ENCODE data around the gene FANCC. TPM values are rescaled to one million over a fixed set of nuclear protein-coding genes. Genes with fewer than 3 reads are reported as not detected.
A peak's percentile ranks its signal among the peaks of the same experiment; 100 is the strongest.

Gene FANCC
- total RNA-seq, 8 experiments from 2014 or later = 1.2 to 31.3 (median 11.9) TPM

- 20 to 100% (median 81%) methylated on average over 1 to 5 of the region's 7 CpGs; no CpG with 5 or more reads in 4 of the 10 experiments for WGBS, 10 experiments
- no peak overlapping the region for H3K27ac ChIP-seq
- in situ Hi-C loops (cut with MboI; ENCODE audit: low pct_unique_long_range_greater_than_20kb in 2 of 9, low sequenced_read_pairs in 9 of 9, unreplicated experiment in 9 of 9) = loop anchor here in 1 of 9 experiments (25.0 kb wide), 1 partner anchor 88 kb away; no protein-coding TSS in a partner anchor
- peaks cover 6 to 10% of the 10 kb centered on the region in 2 donors for H3K4me1 ChIP-seq (replicated peaks in 1 of 2)
- H3K4me3 ChIP-seq = no peak overlapping the region
- no peak for ATAC-seq (replicated peaks in 6 of 8)
Measured at GRCh38 chr9:95075700-95076099, 241.8 kb downstream of the FANCC start.

DNA sequence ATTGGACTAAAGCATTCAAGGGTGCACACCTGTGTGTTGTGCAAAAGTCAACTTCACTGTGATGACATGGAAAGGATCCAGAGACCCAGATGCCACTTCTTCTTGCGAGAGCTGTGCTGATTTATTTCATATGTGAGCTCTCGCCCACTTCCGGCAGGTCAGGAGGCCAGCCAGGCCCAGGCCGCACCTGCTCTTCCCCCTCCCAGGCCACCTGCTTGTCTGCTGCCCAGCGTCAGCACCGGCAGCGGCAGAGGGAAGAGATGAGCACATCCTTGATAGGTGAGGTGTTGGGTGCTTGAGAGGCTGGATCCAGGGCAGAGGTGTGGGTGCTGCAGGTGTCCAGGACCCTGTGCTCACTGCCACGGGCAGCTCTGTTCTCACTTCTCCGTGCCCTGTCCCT is 242.9 kb downstream of the FANCC start:
- in situ Hi-C loops (cut with MboI; ENCODE audit: low pct_unique_long_range_greater_than_20kb in 2 of 9, low sequenced_read_pairs in 9 of 9, unreplicated experiment in 9 of 9) = loop anchor here in 1 of 9 experiments (25.0 kb wide), 1 partner anchor 87 kb away; no protein-coding TSS in a partner anchor
- Histone ChIP-seq H3K4me3 (no peak overlapping the region), H3K4me1 (replicated peaks in 1 of 2) (peaks cover 6 to 10% of the 10 kb centered on the region in 2 donors), H3K27ac (no peak overlapping the region)
- ATAC-seq (replicated peaks in 6 of 8) = no peak
- WGBS, 10 experiments = 57 to 100% (median 94%) methylated on average over 1 to 6 of the region's 9 CpGs; no CpG with 5 or more reads in 2 of the 10 experiments

GRCh38 chr9:95073918-95074317 is 243.6 kb downstream of the FANCC start:
- Histone ChIP-seq H3K4me3 (no peak overlapping the region), H3K4me1 (replicated peaks in 1 of 2) (peaks cover 6 to 10% of the 10 kb centered on the region in 2 donors), H3K27ac (no peak overlapping the region)
- ATAC-seq (replicated peaks in 6 of 8) = no peak
- in situ Hi-C loops (cut with MboI; ENCODE audit: low pct_unique_long_range_greater_than_20kb in 2 of 9, low sequenced_read_pairs in 9 of 9, unreplicated experiment in 9 of 9) = no loop called here
- 86 to 100% (median 93%) methylated on average over 1 to 4 of the region's 5 CpGs; no CpG with 5 or more reads in 4 of the 10 experiments for WGBS, 10 experiments

DNA sequence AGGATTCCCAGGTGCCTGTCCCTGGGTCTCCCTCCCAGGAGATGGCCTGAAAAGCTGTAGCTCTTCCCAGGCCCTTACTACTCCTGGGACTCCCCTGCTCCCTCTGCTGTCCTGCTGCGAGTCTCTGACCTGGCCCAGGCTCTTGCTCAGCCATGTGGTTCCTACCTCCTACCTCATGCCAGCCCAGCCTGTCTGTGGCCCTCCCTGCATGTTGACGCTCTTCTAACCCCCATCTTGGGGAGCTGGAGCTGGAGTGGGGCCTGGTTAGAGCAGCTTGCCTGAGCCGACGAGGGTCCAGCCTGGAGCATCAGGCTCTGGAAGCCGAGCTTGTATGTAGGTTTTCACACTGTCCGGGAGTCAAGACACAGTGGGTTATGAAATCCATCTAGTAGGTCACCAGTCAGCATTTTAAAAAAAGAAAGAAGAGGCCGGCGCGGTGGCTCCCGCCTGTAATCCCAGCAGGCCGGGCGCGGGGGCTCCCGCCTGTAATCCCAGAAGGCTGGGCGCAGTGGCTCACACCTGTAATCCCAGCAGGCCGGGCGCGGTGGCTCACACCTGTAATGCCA is 244.4 kb downstream of the FANCC start:
- peak in 4 of 8 experiments; percentile 46 to 95 (median 86) for ATAC-seq (replicated peaks in 6 of 8)
- Histone ChIP-seq H3K4me3 (no peak overlapping the region), H3K4me1 (replicated peaks in 1 of 2) (peaks cover 6 to 10% of the 10 kb centered on the region in 2 donors), H3K27ac (no peak overlapping the region)
- in situ Hi-C loops (cut with MboI; ENCODE audit: low pct_unique_long_range_greater_than_20kb in 2 of 9, low sequenced_read_pairs in 9 of 9, unreplicated experiment in 9 of 9) = no loop called here
- WGBS, 10 experiments = 67 to 100% (median 92%) methylated on average over 1 to 5 of the region's 18 CpGs; no CpG with 5 or more reads in 7 of the 10 experiments

DNA sequence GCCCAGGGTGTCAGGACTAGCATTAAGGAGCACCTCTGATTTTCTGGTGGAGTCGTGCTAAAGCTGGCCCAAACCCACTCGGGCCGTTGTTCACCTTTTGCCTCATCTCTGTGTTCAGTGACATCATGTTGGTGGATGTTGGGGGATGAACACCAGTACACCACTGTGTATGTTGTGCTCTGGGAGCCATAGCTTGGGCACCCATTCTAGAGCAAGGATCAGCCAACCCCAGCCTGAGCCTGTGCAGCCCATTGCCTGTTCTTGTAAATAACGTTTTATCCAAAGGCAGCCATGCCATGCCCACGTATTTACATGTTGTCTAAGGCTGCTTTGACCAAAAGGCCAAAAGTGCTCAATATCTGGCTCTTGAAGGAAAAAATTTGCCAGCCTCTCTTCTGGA is 245.6 kb downstream of the FANCC start:
- H3K4me1 ChIP-seq (replicated peaks in 1 of 2) = peaks cover 0 to 2% of the 10 kb centered on the region in 2 donors
- ATAC-seq (replicated peaks in 6 of 8) = no peak
- in situ Hi-C loops (cut with MboI; ENCODE audit: low pct_unique_long_range_greater_than_20kb in 2 of 9, low sequenced_read_pairs in 9 of 9, unreplicated experiment in 9 of 9) = no loop called here
- H3K27ac ChIP-seq = no peak overlapping the region
- no peak overlapping the region for H3K4me3 ChIP-seq
- 85 to 100% (median 97%) methylated on average over 1 to 4 of the region's 5 CpGs; no CpG with 5 or more reads in 2 of the 10 experiments for WGBS, 10 experiments

DNA sequence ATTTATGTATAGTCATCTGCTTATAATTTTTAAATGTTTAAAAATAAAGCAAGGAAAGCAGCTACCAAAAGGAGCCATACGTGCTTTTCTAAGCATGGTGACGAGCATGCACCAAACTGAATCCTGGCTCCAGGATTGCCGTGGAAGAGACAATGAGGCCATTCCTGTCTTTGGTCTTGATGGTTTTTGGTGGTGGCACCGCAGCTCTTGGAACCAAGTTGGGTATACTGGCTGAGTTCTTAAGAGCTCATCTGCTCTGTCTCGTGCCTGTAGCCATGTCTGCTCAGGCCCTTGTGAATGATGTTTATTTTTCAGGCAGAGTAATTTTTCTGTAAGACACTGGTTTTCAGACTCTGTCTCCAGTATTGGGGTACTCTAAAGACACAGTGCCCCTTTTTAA is 246.1 kb downstream of the FANCC start:
- H3K4me1 ChIP-seq (replicated peaks in 1 of 2) = no peaks in the 10 kb centered on the region
- 82 to 100% (median 100%) methylated on average over 1 to 5 of the region's 5 CpGs for WGBS, 10 experiments
- no peak for ATAC-seq (replicated peaks in 6 of 8)
- H3K4me3 ChIP-seq = no peak overlapping the region
- in situ Hi-C loops (cut with MboI; ENCODE audit: low pct_unique_long_range_greater_than_20kb in 2 of 9, low sequenced_read_pairs in 9 of 9, unreplicated experiment in 9 of 9) = no loop called here
- H3K27ac ChIP-seq = no peak overlapping the region

- peak in 1 of 8 experiments; percentile 13 for ATAC-seq (replicated peaks in 6 of 8)
- 60 to 100% (median 85%) methylated on average over 1 to 8 of the region's 8 CpGs; no CpG with 5 or more reads in 4 of the 10 experiments for WGBS, 10 experiments
- Histone ChIP-seq H3K27ac (no peak overlapping the region), H3K4me1 (replicated peaks in 1 of 2) (no peaks in the 10 kb centered on the region), H3K4me3 (no peak overlapping the region)
- in situ Hi-C loops (cut with MboI; ENCODE audit: low pct_unique_long_range_greater_than_20kb in 2 of 9, low sequenced_read_pairs in 9 of 9, unreplicated experiment in 9 of 9) = no loop called here
Measured at GRCh38 chr9:95070549-95071021, 246.9 kb downstream of the FANCC start.

DNA sequence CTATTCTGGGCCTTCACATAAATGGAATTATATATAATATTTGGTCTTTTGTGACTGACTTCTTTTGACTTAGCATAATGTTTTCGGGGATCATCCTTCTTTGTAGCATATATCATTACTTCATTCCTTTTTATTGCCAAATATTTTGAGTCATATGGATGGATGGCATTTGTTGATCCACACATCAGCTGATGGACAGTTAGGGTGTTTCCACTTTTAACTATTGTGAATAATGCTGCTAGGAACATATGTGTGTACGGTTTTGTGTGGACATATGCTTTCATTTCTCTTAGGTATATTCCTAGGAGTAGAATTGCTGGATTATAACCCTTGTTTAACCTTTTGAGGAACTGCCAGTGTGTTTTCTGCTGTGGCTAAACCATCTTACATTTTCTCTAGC is 249.6 kb downstream of the FANCC start:
- in situ Hi-C loops (cut with MboI; ENCODE audit: low pct_unique_long_range_greater_than_20kb in 2 of 9, low sequenced_read_pairs in 9 of 9, unreplicated experiment in 9 of 9) = no loop called here
- ATAC-seq (replicated peaks in 6 of 8) = peak in 3 of 8 experiments; percentile 34 to 88 (median 63)
- Histone ChIP-seq H3K4me3 (no peak overlapping the region), H3K4me1 (replicated peaks in 1 of 2) (no peaks in the 10 kb centered on the region), H3K27ac (no peak overlapping the region)
- WGBS, 10 experiments = 33 to 100% (median 68%) methylated on average over 1 to 2 of the region's 2 CpGs

DNA sequence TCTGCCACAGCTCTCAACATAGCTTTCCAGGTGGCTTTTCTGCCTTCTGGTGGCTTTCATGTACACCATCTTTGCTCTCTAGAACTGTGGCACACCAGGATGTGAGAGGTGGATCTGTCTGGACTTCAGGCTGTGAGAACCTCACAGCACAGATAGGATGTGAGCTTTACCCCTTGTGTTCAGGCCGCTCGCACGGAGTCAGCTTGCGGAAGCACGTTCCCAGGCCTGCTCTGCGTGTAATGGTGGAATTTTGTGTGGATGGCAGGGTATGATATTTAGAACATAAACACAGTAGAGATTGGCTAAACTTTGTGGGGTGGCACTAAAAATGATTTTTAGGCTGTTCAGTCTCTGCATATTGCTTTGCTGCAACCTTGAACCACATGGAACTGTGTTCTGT is 250.5 kb downstream of the FANCC start:
- Histone ChIP-seq H3K27ac (no peak overlapping the region), H3K4me1 (replicated peaks in 1 of 2) (no peaks in the 10 kb centered on the region), H3K4me3 (no peak overlapping the region)
- in situ Hi-C loops (cut with MboI; ENCODE audit: low pct_unique_long_range_greater_than_20kb in 2 of 9, low sequenced_read_pairs in 9 of 9, unreplicated experiment in 9 of 9) = no loop called here
- WGBS, 10 experiments = 80 to 100% (median 98%) methylated on average over 1 to 6 of the region's 6 CpGs; no CpG with 5 or more reads in 6 of the 10 experiments
- no peak for ATAC-seq (replicated peaks in 6 of 8)

DNA sequence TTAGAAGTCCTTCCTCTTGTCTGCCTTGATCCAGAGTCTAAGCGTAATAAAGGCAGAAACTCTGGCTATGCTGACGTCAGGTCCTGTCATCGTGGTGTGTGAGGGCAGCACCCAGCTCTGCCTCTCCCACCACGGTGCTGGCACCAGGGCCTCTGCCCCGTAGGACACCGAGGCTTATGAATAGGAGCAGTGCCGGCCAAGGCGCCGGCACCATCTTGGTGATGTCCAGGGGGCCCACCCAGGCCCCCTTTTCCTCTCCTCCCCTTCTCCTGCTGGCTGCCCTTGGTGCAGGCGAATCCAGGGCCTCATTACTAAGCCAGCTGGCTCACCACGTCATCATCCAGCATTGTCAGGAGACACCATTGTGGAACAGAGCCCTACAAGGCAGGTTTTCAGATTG is 252.3 kb downstream of the FANCC start:
- in situ Hi-C loops (cut with MboI; ENCODE audit: low pct_unique_long_range_greater_than_20kb in 2 of 9, low sequenced_read_pairs in 9 of 9, unreplicated experiment in 9 of 9) = no loop called here
- no peak overlapping the region for H3K27ac ChIP-seq
- WGBS, 10 experiments = 78 to 100% (median 80%) methylated on average over 4 to 7 of the region's 11 CpGs; no CpG with 5 or more reads in 7 of the 10 experiments
- no peaks in the 10 kb centered on the region for H3K4me1 ChIP-seq (replicated peaks in 1 of 2)
- peak in 1 of 8 experiments; percentile 34 for ATAC-seq (replicated peaks in 6 of 8)
- no peak overlapping the region for H3K4me3 ChIP-seq

GRCh38 chr9:95063300-95063699 is 254.2 kb downstream of the FANCC start:
- no peak for ATAC-seq (replicated peaks in 6 of 8)
- no peak overlapping the region for H3K27ac ChIP-seq
- H3K4me3 ChIP-seq = no peak overlapping the region
- H3K4me1 ChIP-seq (replicated peaks in 1 of 2) = no peaks in the 10 kb centered on the region
- 40 to 100% (median 93%) methylated on average over 1 to 5 of the region's 10 CpGs; no CpG with 5 or more reads in 3 of the 10 experiments for WGBS, 10 experiments
- in situ Hi-C loops (cut with MboI; ENCODE audit: low pct_unique_long_range_greater_than_20kb in 2 of 9, low sequenced_read_pairs in 9 of 9, unreplicated experiment in 9 of 9) = no loop called here

GRCh38 chr9:95062596-95063065 is 254.9 kb downstream of the FANCC start:
- no peak for ATAC-seq (replicated peaks in 6 of 8)
- Histone ChIP-seq H3K27ac (no peak overlapping the region), H3K4me1 (replicated peaks in 1 of 2) (no peaks in the 10 kb centered on the region), H3K4me3 (no peak overlapping the region)
- in situ Hi-C loops (cut with MboI; ENCODE audit: low pct_unique_long_range_greater_than_20kb in 2 of 9, low sequenced_read_pairs in 9 of 9, unreplicated experiment in 9 of 9) = no loop called here
- 60 to 100% (median 89%) methylated on average over 1 to 5 of the region's 7 CpGs; no CpG with 5 or more reads in 3 of the 10 experiments for WGBS, 10 experiments

- no peak overlapping the region for H3K4me3 ChIP-seq
- 20 to 100% (median 82%) methylated on average over 1 to 9 of the region's 13 CpGs for WGBS, 10 experiments
- in situ Hi-C loops (cut with MboI; ENCODE audit: low pct_unique_long_range_greater_than_20kb in 2 of 9, low sequenced_read_pairs in 9 of 9, unreplicated experiment in 9 of 9) = no loop called here
- H3K27ac ChIP-seq = no peak overlapping the region
- H3K4me1 ChIP-seq (replicated peaks in 1 of 2) = peaks cover 2 to 5% of the 10 kb centered on the region in 2 donors
- ATAC-seq (replicated peaks in 6 of 8) = peak in 3 of 8 experiments; percentile 25 to 55 (median 32)
Measured at GRCh38 chr9:95061916-95062595, 255.5 kb downstream of the FANCC start.
